ACC112 (cell line): ENCODE results near the gene GRIA4.

Experiments used
- H2AFZ ChIP-seq: fragments of 200-600 bp; sonication (generic); one replicate; pipeline ENCODE4 v1.6.0; 2017; ENCODE audit warnings: antibody characterized with exemption, low read length; ENCODE audit not compliant: unreplicated experiment
- H3K27ac ChIP-seq: fragments of 200-600 bp; sonication (generic); 2 replicates; pipeline ENCODE4 v1.5.1; 2014; ENCODE audit warnings: low read depth, mild to moderate bottlenecking, antibody characterized with exemption, low read length, moderate library complexity
- H3K27me3 ChIP-seq: fragments of 200-600 bp; sonication (generic); 2 replicates; pipeline ENCODE4 v1.6.1; 2014; ENCODE audit warnings: mild to moderate bottlenecking, antibody characterized with exemption, low read length, moderate library complexity, mixed read lengths; ENCODE audit not compliant: insufficient read depth
- H3K36me3 ChIP-seq: fragments of 200-600 bp; sonication (generic); 2 replicates; pipeline ENCODE4 v1.6.1; 2016; ENCODE audit warnings: mild to moderate bottlenecking, antibody characterized with exemption, low read length, moderate library complexity, mixed read lengths; ENCODE audit not compliant: insufficient read depth
- H3K4me1 ChIP-seq: fragments of 200-600 bp; sonication (generic); one replicate; pipeline ENCODE4 v1.6.1; 2016; ENCODE audit warnings: low read length, mixed read lengths; ENCODE audit not compliant: insufficient read depth, unreplicated experiment, control insufficient read depth
- H3K4me3 ChIP-seq: fragments of 200-600 bp; sonication (generic); 2 replicates; pipeline ENCODE4 v1.5.1; 2014; ENCODE audit warnings: mild to moderate bottlenecking, low read depth, low read length
- H3K79me2 ChIP-seq: fragments of 200-600 bp; sonication (generic); one replicate; pipeline ENCODE4 v1.6.0; 2016; ENCODE audit warnings: low read length; ENCODE audit not compliant: control insufficient read depth, unreplicated experiment, insufficient read depth

Gene GRIA4

DNA sequence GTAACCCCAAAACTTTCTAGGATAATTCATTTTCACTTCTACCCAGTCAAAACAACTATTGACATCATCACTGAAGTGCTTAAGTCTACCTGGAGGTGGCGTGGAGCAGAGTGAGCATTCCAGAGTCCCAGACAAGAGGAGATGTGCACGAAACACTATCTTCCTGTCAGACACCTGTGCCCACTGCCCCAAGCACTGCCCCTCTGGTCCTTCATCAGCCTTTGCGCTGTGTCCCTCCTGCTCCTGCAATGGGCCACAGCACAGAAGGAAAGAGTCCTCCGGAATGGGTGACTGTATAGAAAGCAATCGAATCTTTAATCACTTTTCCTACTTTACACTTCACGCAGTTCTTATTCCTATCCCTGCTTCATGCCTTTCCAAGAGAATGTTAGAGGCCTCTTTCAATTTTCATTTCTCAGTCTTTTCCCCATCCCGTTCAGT is 512 bp upstream of the GRIA4 start:
- H3K4me3 ChIP-seq = peak overlapping the region; percentile 80
- H3K79me2 ChIP-seq = no peaks in the 10 kb centered on the region
- H3K4me1 ChIP-seq = peaks cover 11% of the 10 kb centered on the region
- peak overlapping the region; percentile 19 for H2AFZ ChIP-seq
- H3K27ac ChIP-seq = no peak overlapping the region
- H3K27me3 ChIP-seq = peaks cover 41% of the 10 kb centered on the region
- H3K36me3 ChIP-seq = no peaks in the 10 kb centered on the region

DNA sequence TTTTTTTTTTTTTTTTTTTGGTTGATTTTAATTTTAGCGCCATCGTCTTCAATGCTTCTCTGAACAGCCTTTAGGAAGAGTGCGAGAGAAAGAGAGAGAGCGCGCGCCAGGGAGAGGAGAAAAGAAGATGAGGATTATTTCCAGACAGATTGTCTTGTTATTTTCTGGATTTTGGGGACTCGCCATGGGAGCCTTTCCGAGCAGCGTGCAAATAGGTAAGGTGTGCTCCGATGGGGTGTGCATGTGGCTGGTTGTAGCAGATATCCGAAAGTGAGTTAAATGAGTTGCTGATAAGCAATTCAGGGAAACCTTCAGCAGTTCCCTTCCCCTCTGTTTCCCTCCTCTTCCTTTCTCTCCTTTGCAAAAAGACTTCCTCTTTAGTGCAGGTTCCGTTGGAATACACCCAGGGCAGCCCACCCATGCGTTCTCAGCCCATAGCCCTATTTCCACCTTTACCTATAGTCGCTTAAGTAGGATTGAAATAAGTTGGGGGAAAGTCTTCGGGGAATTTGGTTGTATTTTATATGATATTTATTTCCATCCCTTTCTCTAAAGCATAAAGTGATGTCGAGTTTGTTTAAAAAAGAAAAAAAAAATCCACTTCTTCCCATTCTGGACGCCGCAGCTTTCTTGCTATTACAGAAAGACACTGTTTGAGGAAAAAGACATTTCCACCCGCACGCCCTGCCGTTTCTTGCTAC is 1.1 kb downstream of the GRIA4 start:
- H2AFZ ChIP-seq = peak overlapping the region; percentile 59
- H3K27ac ChIP-seq = no peak overlapping the region
- H3K27me3 ChIP-seq = peaks cover 37% of the 10 kb centered on the region
- peaks cover 11% of the 10 kb centered on the region for H3K4me1 ChIP-seq
- H3K36me3 ChIP-seq = no peaks in the 10 kb centered on the region
- H3K79me2 ChIP-seq = no peaks in the 10 kb centered on the region
- H3K4me3 ChIP-seq = peak overlapping the region; percentile 80

DNA sequence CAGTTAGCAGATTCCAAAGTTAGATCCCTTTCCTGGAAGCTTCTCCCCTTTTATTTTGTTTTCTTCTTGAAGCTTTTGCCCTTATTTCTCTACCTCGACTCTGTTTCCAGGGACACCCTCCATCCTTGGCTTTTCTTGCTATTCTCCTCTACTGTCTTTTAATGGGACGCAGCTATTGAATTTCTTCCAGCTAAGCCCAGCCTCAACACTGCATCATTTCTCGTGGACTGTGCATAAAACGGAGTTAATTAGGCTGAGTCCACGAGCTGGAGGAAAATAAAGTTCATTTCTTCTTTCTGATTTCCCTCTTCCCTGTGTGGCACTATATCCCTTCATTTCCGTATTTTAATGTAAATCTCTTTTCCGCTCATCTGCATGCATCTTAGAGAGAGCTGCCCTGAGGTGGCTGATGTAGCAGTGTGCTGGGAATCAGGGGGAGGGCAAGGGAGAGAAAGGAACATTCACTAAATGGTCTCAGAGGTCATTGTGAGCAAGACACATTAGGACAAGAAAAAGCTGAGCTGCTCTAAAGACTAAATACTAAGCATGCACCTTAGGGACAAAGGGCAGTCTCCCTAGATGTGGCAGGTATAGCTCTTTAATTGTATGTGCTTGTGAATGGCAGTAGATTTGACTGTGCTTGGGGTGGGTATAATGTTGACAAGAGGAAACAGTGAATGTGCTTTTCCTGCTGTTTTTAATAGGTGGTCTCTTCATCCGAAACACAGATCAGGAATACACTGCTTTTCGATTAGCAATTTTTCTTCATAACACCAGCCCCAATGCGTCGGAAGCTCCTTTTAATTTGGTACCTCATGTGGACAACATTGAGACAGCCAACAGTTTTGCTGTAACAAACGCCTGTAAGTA is 1.9 kb downstream of the GRIA4 start:
- Histone ChIP-seq H3K27me3 (peaks cover 37% of the 10 kb centered on the region), H3K27ac (no peak overlapping the region), H2AFZ (no peak overlapping the region), H3K36me3 (no peaks in the 10 kb centered on the region), H3K79me2 (no peaks in the 10 kb centered on the region), H3K4me3 (peak overlapping the region; percentile 80), H3K4me1 (peaks cover 11% of the 10 kb centered on the region)

GRCh38 chr11:105612771-105613170 is 2.9 kb downstream of the GRIA4 start:
- Histone ChIP-seq H2AFZ (no peak overlapping the region), H3K27me3 (peaks cover 41% of the 10 kb centered on the region), H3K79me2 (no peaks in the 10 kb centered on the region), H3K4me1 (peaks cover 11% of the 10 kb centered on the region), H3K27ac (no peak overlapping the region), H3K36me3 (no peaks in the 10 kb centered on the region), H3K4me3 (no peak overlapping the region)

GRCh38 chr11:105613183-105613582 is 3.3 kb downstream of the GRIA4 start:
- H3K4me3 ChIP-seq = no peak overlapping the region
- no peaks in the 10 kb centered on the region for H3K36me3 ChIP-seq
- H3K27ac ChIP-seq = no peak overlapping the region
- no peak overlapping the region for H2AFZ ChIP-seq
- no peaks in the 10 kb centered on the region for H3K79me2 ChIP-seq
- peaks cover 11% of the 10 kb centered on the region for H3K4me1 ChIP-seq
- peaks cover 41% of the 10 kb centered on the region for H3K27me3 ChIP-seq

- no peak overlapping the region for H3K27ac ChIP-seq
- H3K4me3 ChIP-seq = no peak overlapping the region
- H2AFZ ChIP-seq = no peak overlapping the region
- H3K27me3 ChIP-seq = peaks cover 12% of the 10 kb centered on the region
- no peaks in the 10 kb centered on the region for H3K36me3 ChIP-seq
- H3K4me1 ChIP-seq = no peaks in the 10 kb centered on the region
- H3K79me2 ChIP-seq = no peaks in the 10 kb centered on the region
Observed at GRCh38 chr11:105618343-105618955, 8.6 kb downstream of the GRIA4 start.

DNA sequence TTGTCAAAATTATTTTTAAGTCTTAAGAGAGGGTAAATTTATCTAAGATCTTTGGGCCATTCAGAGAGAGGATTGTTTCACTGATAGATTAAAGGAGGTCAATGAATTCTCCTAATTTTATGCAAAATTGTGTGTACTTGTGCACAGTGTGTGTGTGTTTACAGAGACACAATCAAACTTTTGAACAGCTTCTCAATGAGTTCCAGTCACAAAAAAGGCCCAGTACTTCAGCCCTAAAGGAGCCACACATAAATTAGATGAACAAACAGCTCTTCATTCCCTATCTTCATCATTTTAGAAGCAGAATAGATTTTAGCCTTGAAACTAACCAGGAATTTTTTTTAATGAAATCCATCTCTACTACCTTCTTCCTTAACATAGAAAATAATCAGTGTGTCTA is 9.7 kb downstream of the GRIA4 start:
- Histone ChIP-seq H3K4me3 (no peak overlapping the region), H2AFZ (no peak overlapping the region), H3K36me3 (no peaks in the 10 kb centered on the region), H3K27me3 (peaks cover 9% of the 10 kb centered on the region), H3K79me2 (no peaks in the 10 kb centered on the region), H3K27ac (no peak overlapping the region), H3K4me1 (no peaks in the 10 kb centered on the region)

GRCh38 chr11:105622016-105622415 is 12.1 kb downstream of the GRIA4 start:
- H2AFZ ChIP-seq = no peak overlapping the region
- H3K27ac ChIP-seq = 0 out of 2 replicates have a peak overlapping the region, but pooled peaks have one; percentile 14
- H3K27me3 ChIP-seq = peaks cover 4% of the 10 kb centered on the region
- H3K4me3 ChIP-seq = no peak overlapping the region
- no peaks in the 10 kb centered on the region for H3K36me3 ChIP-seq
- no peaks in the 10 kb centered on the region for H3K79me2 ChIP-seq
- H3K4me1 ChIP-seq = no peaks in the 10 kb centered on the region

GRCh38 chr11:105632316-105632715 is 22.4 kb downstream of the GRIA4 start:
- no peaks in the 10 kb centered on the region for H3K79me2 ChIP-seq
- H3K4me1 ChIP-seq = peaks cover 6% of the 10 kb centered on the region
- H2AFZ ChIP-seq = no peak overlapping the region

GRCh38 chr11:105635466-105635865 is 25.6 kb downstream of the GRIA4 start:
- Histone ChIP-seq H2AFZ (no peak overlapping the region), H3K36me3 (no peaks in the 10 kb centered on the region), H3K4me3 (no peak overlapping the region), H3K27me3 (no peaks in the 10 kb centered on the region), H3K27ac (no peak overlapping the region), H3K4me1 (no peaks in the 10 kb centered on the region), H3K79me2 (no peaks in the 10 kb centered on the region)

More at GRCh38 chr11:105632316-105632715, 22.4 kb downstream of the GRIA4 start:
- Histone ChIP-seq H3K27ac (no peak overlapping the region), H3K27me3 (no peaks in the 10 kb centered on the region), H3K4me3 (no peak overlapping the region), H3K36me3 (no peaks in the 10 kb centered on the region)
